ENCODE data around the gene RAPGEF4. TPM values are rescaled to one million over a fixed set of nuclear protein-coding genes. Genes with fewer than 3 reads are reported as not detected.
A peak's percentile ranks its signal among the peaks of the same experiment; 100 is the strongest.

RAPGEF4 gene
- total and polyA plus RNA-seq, 2 of the 13 experiments (the other 11 are each of a cell fraction or from before 2014, with no cell fraction given) = 0.78 to 0.91 TPM

DNA sequence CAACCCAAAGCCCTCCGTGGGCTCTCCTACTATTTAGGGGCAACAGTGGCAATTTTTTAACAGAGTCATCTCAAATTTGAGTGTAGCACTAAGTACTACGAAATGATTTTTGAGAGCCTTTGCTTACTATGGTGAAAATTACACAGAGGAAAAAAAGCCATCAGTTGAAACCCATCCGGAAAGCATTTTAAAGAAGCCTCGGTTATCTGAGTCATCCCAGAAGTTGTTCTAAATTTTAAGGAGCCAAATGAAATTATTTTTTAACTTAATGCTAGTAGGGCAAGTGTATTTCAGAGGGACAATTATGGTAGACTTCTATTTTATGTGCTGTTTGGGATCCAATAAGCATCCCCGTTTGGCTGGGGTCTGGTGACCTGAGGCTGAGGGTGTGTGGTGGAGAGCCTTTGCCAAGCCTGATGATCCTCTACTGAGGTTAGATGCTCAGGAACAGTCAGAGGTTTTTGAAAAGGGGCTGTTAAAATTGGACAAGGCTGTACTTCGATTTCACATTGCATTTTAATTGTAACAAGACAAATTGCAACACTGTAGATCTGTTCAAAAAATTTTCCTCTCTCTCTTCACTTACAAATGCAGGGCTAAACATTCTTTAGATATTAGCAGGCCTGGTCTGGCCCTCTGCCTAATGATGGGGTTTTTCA is 47.0 kb downstream of the RAPGEF4 start:
- ChIA-PET POLR2A (no interaction called here), CTCF (ENCODE audit: low intra/inter-chr PET ratio, low total read pairs) (no interaction called here)
- 30% methylated on average over 6 of the region's 6 CpGs for WGBS (ENCODE audit: low lambda C conversion rate)
- DNase-seq (ENCODE audit: low spot score) (no peak), ATAC-seq (no peak), FAIRE-seq (no peak)
- BruUV-seq (replicated peaks) = no TSS peak
- no peaks in the 10 kb centered on the region for H3K9me3 ChIP-seq (ENCODE audit: low read length)
- no peaks in the 10 kb centered on the region for H3K36me3 ChIP-seq (replicated peaks in 1 of 2; ENCODE audit: control insufficient read depth in 1 of 2, insufficient read depth in 2 of 2, low read length in 2 of 2)
- H3K27me3 ChIP-seq (ENCODE audit: control insufficient read depth in 1 of 2, insufficient read depth in 2 of 2, low read length in 2 of 2) = peaks cover 2% of the 10 kb centered on the region in 2 experiments; a peak in 2 of 5 replicates
- no peak overlapping the region for H2AFZ ChIP-seq (ENCODE audit: low read length)
- no peaks in the 10 kb centered on the region for H3K4me1 ChIP-seq (ENCODE audit: insufficient read depth, low read length)
- intact Hi-C loops (cut with micrococcal nuclease; ENCODE audit: unreplicated experiment) = loop anchor here (1.0 kb wide), 1 partner anchor 78 kb away; no protein-coding TSS in a partner anchor
- no peaks in the 10 kb centered on the region for H4K20me1 ChIP-seq (ENCODE audit: insufficient read depth, low read length)
- no peak overlapping the region for H3K27ac ChIP-seq (ENCODE audit: extremely low read length, insufficient read depth, low read length)
- in situ Hi-C loops (cut with HindIII; ENCODE audit: extremely low pct_ligation_motif_present, low pct_unique_long_range_greater_than_20kb) = no loop called here
- H3K4me2 ChIP-seq (ENCODE audit: low read depth, low read length) = 0 out of 2 replicates have a peak overlapping the region, but pooled peaks have one; percentile 20
- H3K4me3 ChIP-seq (replicated peaks in 1 of 3; ENCODE audit: insufficient read depth in 1 of 3, low read depth in 2 of 3, low read length in 3 of 3) = no peak overlapping the region
- H3K9ac ChIP-seq (ENCODE audit: insufficient read depth, low read depth, low read length) = no peak overlapping the region
- H3K79me2 ChIP-seq (ENCODE audit: insufficient read depth, low read length) = no peaks in the 10 kb centered on the region
- no peak for TF ChIP-seq NCOA1 (CRISPR knock-in tag; IDR thresholded peaks at IDR 0.05)
- TF ChIP-seq BORCS8-MEF2B (CRISPR knock-in tag; IDR thresholded peaks at IDR 0.05) = no peak
- TF ChIP-seq ZNF24 (IDR thresholded peaks at IDR 0.05) = no peak
- no peak for TF ChIP-seq ZBTB21 (CRISPR knock-in tag; IDR thresholded peaks at IDR 0.05)
- no peak for TF ChIP-seq ELF1 (CRISPR knock-in tag; IDR thresholded peaks at IDR 0.05)
- TF ChIP-seq ZBTB20 (CRISPR knock-in tag; IDR thresholded peaks at IDR 0.05; ENCODE audit: borderline replicate concordance, low read depth) = no peak
- TF ChIP-seq ZNF660 (CRISPR knock-in tag; IDR thresholded peaks at IDR 0.05; ENCODE audit: borderline replicate concordance, low read depth) = no peak
- no peak for TF ChIP-seq ZNF335 (CRISPR knock-in tag; IDR thresholded peaks at IDR 0.05)
- TF ChIP-seq, protein P1, sequence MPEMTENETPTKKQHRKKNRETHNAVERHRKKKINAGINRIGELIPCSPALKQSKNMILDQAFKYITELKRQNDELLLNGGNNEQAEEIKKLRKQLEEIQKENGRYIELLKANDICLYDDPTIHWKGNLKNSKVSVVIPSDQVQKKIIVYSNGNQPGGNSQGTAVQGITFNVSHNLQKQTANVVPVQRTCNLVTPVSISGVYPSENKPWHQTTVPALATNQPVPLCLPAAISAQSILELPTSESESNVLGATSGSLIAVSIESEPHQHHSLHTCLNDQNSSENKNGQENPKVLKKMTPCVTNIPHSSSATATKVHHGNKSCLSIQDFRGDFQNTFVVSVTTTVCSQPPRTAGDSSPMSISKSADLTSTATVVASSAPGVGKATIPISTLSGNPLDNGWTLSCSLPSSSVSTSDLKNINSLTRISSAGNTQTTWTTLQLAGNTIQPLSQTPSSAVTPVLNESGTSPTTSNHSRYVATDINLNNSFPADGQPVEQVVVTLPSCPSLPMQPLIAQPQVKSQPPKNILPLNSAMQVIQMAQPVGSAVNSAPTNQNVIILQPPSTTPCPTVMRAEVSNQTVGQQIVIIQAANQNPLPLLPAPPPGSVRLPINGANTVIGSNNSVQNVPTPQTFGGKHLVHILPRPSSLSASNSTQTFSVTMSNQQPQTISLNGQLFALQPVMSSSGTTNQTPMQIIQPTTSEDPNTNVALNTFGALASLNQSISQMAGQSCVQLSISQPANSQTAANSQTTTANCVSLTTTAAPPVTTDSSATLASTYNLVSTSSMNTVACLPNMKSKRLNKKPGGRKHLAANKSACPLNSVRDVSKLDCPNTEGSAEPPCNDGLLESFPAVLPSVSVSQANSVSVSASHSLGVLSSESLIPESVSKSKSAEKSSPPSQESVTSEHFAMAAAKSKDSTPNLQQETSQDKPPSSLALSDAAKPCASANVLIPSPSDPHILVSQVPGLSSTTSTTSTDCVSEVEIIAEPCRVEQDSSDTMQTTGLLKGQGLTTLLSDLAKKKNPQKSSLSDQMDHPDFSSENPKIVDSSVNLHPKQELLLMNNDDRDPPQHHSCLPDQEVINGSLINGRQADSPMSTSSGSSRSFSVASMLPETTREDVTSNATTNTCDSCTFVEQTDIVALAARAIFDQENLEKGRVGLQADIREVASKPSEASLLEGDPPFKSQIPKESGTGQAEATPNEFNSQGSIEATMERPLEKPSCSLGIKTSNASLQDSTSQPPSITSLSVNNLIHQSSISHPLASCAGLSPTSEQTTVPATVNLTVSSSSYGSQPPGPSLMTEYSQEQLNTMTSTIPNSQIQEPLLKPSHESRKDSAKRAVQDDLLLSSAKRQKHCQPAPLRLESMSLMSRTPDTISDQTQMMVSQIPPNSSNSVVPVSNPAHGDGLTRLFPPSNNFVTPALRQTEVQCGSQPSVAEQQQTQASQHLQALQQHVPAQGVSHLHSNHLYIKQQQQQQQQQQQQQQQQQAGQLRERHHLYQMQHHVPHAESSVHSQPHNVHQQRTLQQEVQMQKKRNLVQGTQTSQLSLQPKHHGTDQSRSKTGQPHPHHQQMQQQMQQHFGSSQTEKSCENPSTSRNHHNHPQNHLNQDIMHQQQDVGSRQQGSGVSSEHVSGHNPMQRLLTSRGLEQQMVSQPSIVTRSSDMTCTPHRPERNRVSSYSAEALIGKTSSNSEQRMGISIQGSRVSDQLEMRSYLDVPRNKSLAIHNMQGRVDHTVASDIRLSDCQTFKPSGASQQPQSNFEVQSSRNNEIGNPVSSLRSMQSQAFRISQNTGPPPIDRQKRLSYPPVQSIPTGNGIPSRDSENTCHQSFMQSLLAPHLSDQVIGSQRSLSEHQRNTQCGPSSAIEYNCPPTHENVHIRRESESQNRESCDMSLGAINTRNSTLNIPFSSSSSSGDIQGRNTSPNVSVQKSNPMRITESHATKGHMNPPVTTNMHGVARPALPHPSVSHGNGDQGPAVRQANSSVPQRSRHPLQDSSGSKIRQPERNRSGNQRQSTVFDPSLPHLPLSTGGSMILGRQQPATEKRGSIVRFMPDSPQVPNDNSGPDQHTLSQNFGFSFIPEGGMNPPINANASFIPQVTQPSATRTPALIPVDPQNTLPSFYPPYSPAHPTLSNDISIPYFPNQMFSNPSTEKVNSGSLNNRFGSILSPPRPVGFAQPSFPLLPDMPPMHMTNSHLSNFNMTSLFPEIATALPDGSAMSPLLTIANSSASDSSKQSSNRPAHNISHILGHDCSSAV (CRISPR knock-in tag; IDR thresholded peaks at IDR 0.05; ENCODE audit: borderline replicate concordance) = no peak
- TF ChIP-seq FOXP1 (IDR thresholded peaks at IDR 0.05) = no peak
- TF ChIP-seq FOXP1 (CRISPR knock-in tag; IDR thresholded peaks at IDR 0.05) = no peak
- TF ChIP-seq ZNF367 (CRISPR knock-in tag; IDR thresholded peaks at IDR 0.05; ENCODE audit: borderline replicate concordance) = no peak
- no peak for TF ChIP-seq AGO1 (IDR thresholded peaks at IDR 0.05; ENCODE audit: low read depth, low read length, poor library complexity, severe bottlenecking)
- TF ChIP-seq ZNF878 (CRISPR knock-in tag; IDR thresholded peaks at IDR 0.05) = no peak
- TF ChIP-seq THYN1 (CRISPR knock-in tag; IDR thresholded peaks at IDR 0.05; ENCODE audit: borderline replicate concordance, low read depth) = no peak
- no peak for TF ChIP-seq ZNF569 (CRISPR knock-in tag; IDR thresholded peaks at IDR 0.05; ENCODE audit: borderline replicate concordance)
- no peak for TF ChIP-seq ZBTB7B (CRISPR knock-in tag; IDR thresholded peaks at IDR 0.05)

Data from HepG2 (cell line).